ENCODE measurements around the gene CD19.
A peak's percentile ranks its signal among the peaks of the same experiment; 100 is the strongest.
"Not testable (repeated sequence)": the region's sequence is repeated elsewhere in the genome, so short reads cannot be mapped to it uniquely, and the experiment has no call there.

The CD19 gene

GRCh38 chr16:28937222-28937876, 5.6 kb downstream of the CD19 start:
- no peak for DNase-seq

GRCh38 chr16:28938721-28939120, 7.0 kb downstream of the CD19 start:
- no peak for DNase-seq

- DNase-seq, result not testable (repeated sequence)
These were observed 8.1 kb downstream of the CD19 start for GRCh38 chr16:28939825-28940224.

- no peak for DNase-seq
These were observed 11.5 kb downstream of the CD19 start for GRCh38 chr16:28943281-28943680.

- DNase-seq, result no peak
These were observed 14.9 kb downstream of the CD19 start for GRCh38 chr16:28946681-28947080.

GRCh38 chr16:28950648-28951409, 19.1 kb downstream of the CD19 start, which contains the start of gene NFATC2IP:
Gene NFATC2IP (plus strand): TSS chr16:28950937. CDS start chr16:28951012, 75 bp downstream.
- peak; percentile 95 for DNase-seq

GRCh38 chr16:28951410-28951943, 19.7 kb downstream of the CD19 start:
- DNase-seq, result no peak

- DNase-seq, result no peak
These were observed 26.4 kb downstream of the CD19 start for GRCh38 chr16:28958216-28958615.

GRCh38 chr16:28958836-28959235, 27.1 kb downstream of the CD19 start:
- no peak for DNase-seq

- no peak for DNase-seq
These were observed 32.3 kb downstream of the CD19 start for GRCh38 chr16:28964072-28964471.

- no peak for DNase-seq
These were observed 32.7 kb downstream of the CD19 start for GRCh38 chr16:28964496-28964895.

- DNase-seq, result no peak
These were observed 35.4 kb downstream of the CD19 start for GRCh38 chr16:28967156-28967555.

- not testable (repeated sequence) for DNase-seq
These were observed 37.9 kb downstream of the CD19 start for GRCh38 chr16:28969696-28970095.

- no peak for DNase-seq
These were observed 42.3 kb downstream of the CD19 start for GRCh38 chr16:28974007-28974436.

GRCh38 chr16:28974437-28975157, 42.8 kb downstream of the CD19 start, which contains the start of gene SPNS1:
Gene SPNS1 (plus strand): TSS chr16:28974778. CDS start chr16:28975152, 374 bp downstream.
- peak; percentile 60 for DNase-seq

- DNase-seq, result no peak
These were observed 43.4 kb downstream of the CD19 start for GRCh38 chr16:28975158-28975599.

GRCh38 chr16:28977703-28978662, 46.2 kb downstream of the CD19 start:
- no peak for DNase-seq

GRCh38 chr16:28980330-28980729, 48.6 kb downstream of the CD19 start:
- not testable (repeated sequence) for DNase-seq

- DNase-seq, result no peak
These were observed 49.2 kb downstream of the CD19 start for GRCh38 chr16:28980929-28981328.

GRCh38 chr16:28981517-28981916, 49.7 kb downstream of the CD19 start:
- no peak for DNase-seq

GRCh38 chr16:28982418-28982817, 50.6 kb downstream of the CD19 start:
- no peak for DNase-seq

GRCh38 chr16:28982949-28983348, 51.2 kb downstream of the CD19 start:
- no peak for DNase-seq
